H1 (cell line): ENCODE measurements around the gene STYXL1.

Source experiments
- ATF2 ChIP-seq: IDR thresholded peaks from 2 replicates; pipeline ENCODE4 v1.6.1; 2012; ENCODE audit warnings: low read length, inconsistent platforms
- BRCA1 ChIP-seq: IDR thresholded peaks from 2 replicates; pipeline ENCODE4 v1.6.1; 2012; ENCODE audit warnings: low read depth, low read length, improper control_type of control experiment
- CBX5 ChIP-seq: fragments of 300-800, 300-1000 bp; sonication (generic); IDR thresholded peaks from 2 replicates; pipeline ENCODE4 v1.7.1; 2016; ENCODE audit warnings: antibody characterized with exemption, low read length, low read depth
- CTCF ChIP-seq, 3 experiments: IDR thresholded peaks; 1 replicate in 2 of 3; 2 replicates in 1 of 3; pipeline versions ENCODE4 v1.5.1 to v1.6.1; 2011; ENCODE audit warnings: low read length in 3 of 3, mild to moderate bottlenecking in 3 of 3, inconsistent platforms in 2 of 3, low read depth in 1 of 3, moderate library complexity in 1 of 3; ENCODE audit not compliant: insufficient read depth in 1 of 3; ENCODE audit errors: control extremely low read depth in 1 of 3
- KDM1A ChIP-seq: fragments of 200-600, 300-600 bp; sonication (generic); IDR thresholded peaks from 2 replicates; pipeline ENCODE4 v1.7.1; 2016; ENCODE audit warnings: mild to moderate bottlenecking, low read length, borderline replicate concordance
- POLR2AphosphoS5 ChIP-seq: IDR thresholded peaks from 2 replicates; pipeline ENCODE4 v1.6.1; 2011; ENCODE audit warnings: low read depth, low read length
- SIN3A ChIP-seq, 2 experiments: IDR thresholded peaks in 1 of 2; conservative IDR thresholded peaks in 1 of 2; 2 replicates each; pipeline ENCODE4 v1.6.1; 2011 to 2012; ENCODE audit warnings: low read length in 2 of 2, improper control_type of control experiment in 1 of 2, low read depth in 1 of 2, mild to moderate bottlenecking in 1 of 2
- TEAD4 ChIP-seq: IDR thresholded peaks from 2 replicates; pipeline ENCODE4 v1.6.1; 2012; ENCODE audit warnings: low read depth, low read length, inconsistent platforms, mixed read lengths

- TF ChIP-seq BRCA1 (no peak), ATF2 (no peak), POLR2AphosphoS5 (no peak), CTCF (IDR thresholded peaks at IDR 0.05; ENCODE audit: control extremely low read depth in 1 of 3, insufficient read depth in 1 of 3, low read depth in 1 of 3, low read length in 3 of 3) (no peak), KDM1A (no peak), CBX5 (no peak), SIN3A (conservative IDR thresholded peaks at IDR 0.05 in 1 of 2, IDR thresholded peaks at IDR 0.05 in 1 of 2; ENCODE audit: low read depth in 1 of 2, low read length in 2 of 2) (no peak), TEAD4 (no peak)
These were observed 47.2 kb downstream of the STYXL1 start for GRCh38 chr7:76000566-76000965.
